GM21576 (cell line): ENCODE data around the gene LILRB5.
A peak's percentile ranks its signal among the peaks of the same experiment; 100 is the strongest.
"Not testable (repeated sequence)": the region's sequence is repeated elsewhere in the genome, so short reads cannot be mapped to it uniquely, and the experiment has no call there.

Experiments
- ATAC-seq: cut with Tn5 transposase; IDR thresholded peaks from one replicate; pipeline ENCODE4 v1.9.1; 2021; ENCODE audit warnings: mild to moderate bottlenecking, moderate library complexity; ENCODE audit not compliant: unreplicated experiment

LILRB5 gene

GRCh38 chr19:54217517-54218247, 39.4 kb downstream of the LILRB5 start:
- not testable (repeated sequence) for ATAC-seq

- ATAC-seq, result no peak
These were observed 40.2 kb downstream of the LILRB5 start for GRCh38 chr19:54216869-54217268.

- not testable (repeated sequence) for ATAC-seq
These were observed 42.3 kb downstream of the LILRB5 start for GRCh38 chr19:54214734-54215133.

GRCh38 chr19:54214217-54214616, 42.9 kb downstream of the LILRB5 start:
- ATAC-seq, result not testable (repeated sequence)

- ATAC-seq, result no peak
These were observed 45.8 kb downstream of the LILRB5 start for GRCh38 chr19:54211235-54211634.

GRCh38 chr19:54209811-54210494, 47.1 kb downstream of the LILRB5 start:
- ATAC-seq, result no peak

GRCh38 chr19:54209058-54209810, 47.8 kb downstream of the LILRB5 start:
- ATAC-seq, result no peak

- no peak for ATAC-seq
These were observed 48.4 kb downstream of the LILRB5 start for GRCh38 chr19:54208784-54209057.

GRCh38 chr19:54207983-54208783, 48.9 kb downstream of the LILRB5 start:
- peak; percentile 48 for ATAC-seq

GRCh38 chr19:54207676-54207982, 49.4 kb downstream of the LILRB5 start:
- ATAC-seq, result no peak

GRCh38 chr19:54207193-54207592, 49.9 kb downstream of the LILRB5 start:
- not testable (repeated sequence) for ATAC-seq

- no peak for ATAC-seq
These were observed 50.3 kb downstream of the LILRB5 start for GRCh38 chr19:54206831-54207177.

- ATAC-seq, result no peak
These were observed 50.8 kb downstream of the LILRB5 start for GRCh38 chr19:54206030-54206830.

- ATAC-seq, result no peak
These were observed 52.2 kb downstream of the LILRB5 start for GRCh38 chr19:54204767-54205468.

GRCh38 chr19:54203151-54203611, 53.9 kb downstream of the LILRB5 start:
- ATAC-seq, result no peak

GRCh38 chr19:54201980-54202379, 55.1 kb downstream of the LILRB5 start:
- ATAC-seq, result no peak

- ATAC-seq, result no peak
These were observed 55.8 kb downstream of the LILRB5 start for GRCh38 chr19:54201172-54201701.
